ENCODE results near the gene MAGEA8. TPM values are rescaled to one million over a fixed set of nuclear protein-coding genes. Genes with fewer than 3 reads are reported as not detected.

The MAGEA8 gene
- total and polyA plus RNA-seq, 2 experiments from 2014 or later = not detected

GRCh38 chrX:149867488-149867887 is 13.5 kb upstream of the MAGEA8 start:
- H3F3A ChIP-seq (replicated peaks; ENCODE audit: low read depth) = no peaks in the 10 kb centered on the region
- Mint-ChIP-seq H3K4me1 (peaks cover 5% of the 10 kb centered on the region; the same call in 2 of the 3 replicates), H3K4me3 (no peak overlapping the region), H3K36me3 (ENCODE audit: low read depth) (no peaks in the 10 kb centered on the region), H3K9me3 (no peaks in the 10 kb centered on the region; the same call in 2 of the 3 replicates), H3K27me3 (ENCODE audit: insufficient read depth, low read depth, poor library complexity) (no peaks in the 10 kb centered on the region), H3K27ac (no peak overlapping the region)
- TF ChIP-seq POLR2AphosphoS5 (IDR thresholded peaks at IDR 0.05; ENCODE audit: low read depth) (no peak), REST (IDR thresholded peaks at IDR 0.05; ENCODE audit: unreplicated experiment) (no peak), EZH2phosphoT487 (IDR thresholded peaks at IDR 0.05; ENCODE audit: unreplicated experiment) (no peak), ETS1 (IDR thresholded peaks at IDR 0.05) (no peak), ZNF114 (CRISPR knock-in tag; IDR thresholded peaks at IDR 0.05) (no peak), STAT1 (IDR thresholded peaks at IDR 0.05; ENCODE audit: unreplicated experiment) (no peak), CTCF (conservative IDR thresholded peaks at IDR 0.05; ENCODE audit: low read depth in 2 of 2) (no peak), ZNF331 (CRISPR knock-in tag; IDR thresholded peaks at IDR 0.05; ENCODE audit: low read depth) (no peak)
- H4K20me1 ChIP-seq (replicated peaks; ENCODE audit: insufficient read depth) = no peaks in the 10 kb centered on the region
- ATAC-seq (no peak), DNase-seq (ENCODE audit: low spot score) (no peak)
- H3K9me2 ChIP-seq (ENCODE audit: insufficient read depth) = no peaks in the 10 kb centered on the region
- no peaks in the 10 kb centered on the region for H3K36me3 ChIP-seq (ENCODE audit: insufficient read depth)
- H3K4me2 ChIP-seq = no peak overlapping the region
- H3K79me2 ChIP-seq (replicated peaks; ENCODE audit: insufficient read depth) = no peaks in the 10 kb centered on the region
- H3K27me3 ChIP-seq (ENCODE audit: insufficient read depth) = no peaks in the 10 kb centered on the region
- H3K4me1 ChIP-seq (ENCODE audit: insufficient read depth) = no peaks in the 10 kb centered on the region
- H3K4me3 ChIP-seq = no peak overlapping the region
- no peak overlapping the region for H3K27ac ChIP-seq (ENCODE audit: low read depth)
- no peak overlapping the region for H2AFZ ChIP-seq

- no peak overlapping the region for H3K27ac Mint-ChIP-seq
- H3K9me2 ChIP-seq (ENCODE audit: insufficient read depth) = no peaks in the 10 kb centered on the region
- H3K9me3 Mint-ChIP-seq = no peaks in the 10 kb centered on the region; the same call in 2 of the 3 replicates
- H3F3A ChIP-seq (replicated peaks; ENCODE audit: low read depth) = no peaks in the 10 kb centered on the region
- H3K4me2 ChIP-seq = no peak overlapping the region
- no peaks in the 10 kb centered on the region for H3K27me3 Mint-ChIP-seq (ENCODE audit: insufficient read depth, low read depth, poor library complexity)
- TF ChIP-seq CTCF (conservative IDR thresholded peaks at IDR 0.05; ENCODE audit: low read depth in 2 of 2) (no peak), NANOG (IDR thresholded peaks at IDR 0.05; ENCODE audit: borderline replicate concordance) (no peak), CREB1 (CRISPR knock-in tag; IDR thresholded peaks at IDR 0.05; ENCODE audit: low read depth) (no peak), ETS1 (IDR thresholded peaks at IDR 0.05) (no peak)
- no peak overlapping the region for H3K27ac ChIP-seq (ENCODE audit: low read depth)
- peaks cover 5% of the 10 kb centered on the region; the same call in 2 of the 3 replicates for H3K4me1 Mint-ChIP-seq
- H3K79me2 ChIP-seq (replicated peaks; ENCODE audit: insufficient read depth) = no peaks in the 10 kb centered on the region
- no peaks in the 10 kb centered on the region for H3K36me3 Mint-ChIP-seq (ENCODE audit: low read depth)
- no peaks in the 10 kb centered on the region for H4K20me1 ChIP-seq (replicated peaks; ENCODE audit: insufficient read depth)
- DNase-seq (ENCODE audit: low spot score) (no peak), ATAC-seq (no peak)
- H3K4me1 ChIP-seq (ENCODE audit: insufficient read depth) = no peaks in the 10 kb centered on the region
- no peak overlapping the region for H2AFZ ChIP-seq
- no peak overlapping the region for H3K4me3 ChIP-seq
- no peak overlapping the region for H3K4me3 Mint-ChIP-seq
- H3K27me3 ChIP-seq (ENCODE audit: insufficient read depth) = no peaks in the 10 kb centered on the region
- H3K36me3 ChIP-seq (ENCODE audit: insufficient read depth) = no peaks in the 10 kb centered on the region
These were observed 10.1 kb upstream of the MAGEA8 start for GRCh38 chrX:149870840-149871239.

Data from GM23338 (cell line).